GM23338 (cell line): Measurements from ENCODE around the gene LCN10. TPM values are rescaled to one million over a fixed set of nuclear protein-coding genes. Genes with fewer than 3 reads are reported as not detected.
A peak's percentile ranks its signal among the peaks of the same experiment; 100 is the strongest.

Experiments used
- ATAC-seq: fragments of 200-7000 bp; cut with Tn5 transposase; 3 replicates; pipeline ENCODE4 v1.9.1; 2020
- DNase-seq: peaks from one replicate; pipeline ENCODE4 v3.0.0-alpha.2; 2015; ENCODE audit warnings: low spot score
- H2AFZ ChIP-seq: fragments of 200-600 bp; sonication (generic); 2 replicates; pipeline ENCODE4 v1.8.0; 2016; ENCODE audit warnings: antibody characterized with exemption, mild to moderate bottlenecking, moderate library complexity
- H3F3A ChIP-seq: fragments of 200-600 bp; sonication (generic); replicated peaks from 2 replicates; pipeline ENCODE4 v1.8.0; 2017; ENCODE audit warnings: antibody characterized with exemption, mixed run types, low read depth
- H3K27ac ChIP-seq: fragments of 200-600 bp; sonication (generic); 2 replicates; pipeline ENCODE4 v1.6.1; 2016; ENCODE audit warnings: low read depth
- H3K27me3 ChIP-seq: fragments of 200-600 bp; sonication (generic); 2 replicates; pipeline ENCODE4 v1.8.0; 2016; ENCODE audit warnings: mild to moderate bottlenecking, mixed run types, moderate library complexity; ENCODE audit not compliant: insufficient read depth
- H3K36me3 ChIP-seq: fragments of 200-600 bp; sonication (generic); 2 replicates; pipeline ENCODE4 v1.8.0; 2016; ENCODE audit warnings: mild to moderate bottlenecking; ENCODE audit not compliant: insufficient read depth
- H3K4me1 ChIP-seq: fragments of 200-600 bp; sonication (generic); 2 replicates; pipeline ENCODE4 v1.8.0; 2016; ENCODE audit warnings: mild to moderate bottlenecking, moderate library complexity; ENCODE audit not compliant: insufficient read depth
- H3K4me2 ChIP-seq: fragments of 200-600 bp; sonication (generic); 2 replicates; pipeline ENCODE4 v1.7.1; 2017; ENCODE audit warnings: mixed run types
- H3K4me3 ChIP-seq: fragments of 200-600 bp; sonication (generic); 2 replicates; pipeline ENCODE4 v1.6.1; 2016; ENCODE audit warnings: mixed run types
- H3K79me2 ChIP-seq: fragments of 200-600 bp; sonication (generic); replicated peaks from 2 replicates; pipeline ENCODE4 v1.8.0; 2017; ENCODE audit warnings: mild to moderate bottlenecking; ENCODE audit not compliant: insufficient read depth
- H3K9me2 ChIP-seq: fragments of 200-600 bp; sonication (generic); 2 replicates; pipeline ENCODE4 v1.8.0; 2017; ENCODE audit not compliant: insufficient read depth
- H4K20me1 ChIP-seq: fragments of 200-600 bp; sonication (generic); replicated peaks from 2 replicates; pipeline ENCODE4 v1.8.0; 2017; ENCODE audit warnings: mild to moderate bottlenecking; ENCODE audit not compliant: insufficient read depth
- H3K27ac Mint-ChIP-seq: 2 replicates; pipeline ENCODE4 v1.8.0; 2020; ENCODE audit warnings: inconsistent platforms, mild to moderate bottlenecking, moderate library complexity, mixed read lengths
- H3K27me3 Mint-ChIP-seq: 3 replicates; pipeline ENCODE4 v1.8.0; 2022; ENCODE audit warnings: low read depth, mild to moderate bottlenecking, moderate library complexity, mixed read lengths, inconsistent platforms; ENCODE audit not compliant: insufficient read depth, poor library complexity
- H3K36me3 Mint-ChIP-seq: 3 replicates; pipeline ENCODE4 v1.8.0; 2021; ENCODE audit warnings: low read depth, mild to moderate bottlenecking, inconsistent platforms, moderate library complexity, mixed read lengths
- H3K4me1 Mint-ChIP-seq: 3 replicates; pipeline ENCODE4 v1.8.0; 2020; ENCODE audit warnings: mild to moderate bottlenecking, inconsistent platforms, mixed read lengths
- H3K4me3 Mint-ChIP-seq: 3 replicates; pipeline ENCODE4 v1.8.0; 2021; ENCODE audit warnings: moderate library complexity, mild to moderate bottlenecking, inconsistent platforms, mixed read lengths
- H3K9me3 Mint-ChIP-seq: 3 replicates; pipeline ENCODE4 v1.8.0; 2020; ENCODE audit warnings: moderate library complexity, mild to moderate bottlenecking, inconsistent platforms, mixed read lengths
- CTCF ChIP-seq, 2 experiments: fragments of 200-600 bp in 1 of 2; sonication (generic) in 1 of 2; conservative IDR thresholded peaks; 2 replicates each; pipeline versions ENCODE4 v1.5.1 to v1.6.1; 2016 to 2017; ENCODE audit warnings: antibody characterized with exemption in 2 of 2, low read depth in 2 of 2, mild to moderate bottlenecking in 2 of 2, moderate library complexity in 1 of 2
- EZH2 ChIP-seq: fragments of 200-600 bp; sonication (generic); IDR thresholded peaks from one replicate; pipeline ENCODE4 v1.8.0; 2017; ENCODE audit warnings: antibody characterized with exemption, mild to moderate bottlenecking, low read depth; ENCODE audit not compliant: unreplicated experiment
- JUNB ChIP-seq: IDR thresholded peaks from one replicate; pipeline ENCODE4 v1.6.1; 2016; ENCODE audit warnings: antibody characterized with exemption; ENCODE audit not compliant: unreplicated experiment
- ZNF114 ChIP-seq: fragments of 250-450 bp; sonication (Bioruptor Pico); IDR thresholded peaks from 2 replicates; pipeline ENCODE4 v1.5.0; 2020; ENCODE audit warnings: mild to moderate bottlenecking, moderate library complexity
- ZNF331 ChIP-seq: fragments of 250-450 bp; sonication (Bioruptor Pico); IDR thresholded peaks from 2 replicates; pipeline ENCODE4 v1.5.0; 2020; ENCODE audit warnings: low read depth, mild to moderate bottlenecking, moderate library complexity
- ZNF462 ChIP-seq: fragments of 250-450 bp; sonication (Bioruptor Pico); IDR thresholded peaks from 2 replicates; pipeline ENCODE4 v1.5.0; 2020; ENCODE audit warnings: mild to moderate bottlenecking, moderate library complexity
- polyA plus RNA-seq: library from polyadenylated mRNA; unstranded; fragments of >200 nt; fragmentation: Nextera tagmentation; extraction: Ambion mirVana; gene quantifications from 2 replicates; pipeline ENCODE4 v1.2.1, GENCODE V29; 2016
- total RNA-seq: library from RNA; depleted of rRNA; stranded (reverse); fragments of >200 nt; shearing (Covaris generic); gene quantifications from 2 replicates; pipeline ENCODE4 v1.2.3, GENCODE V29; 2014
- TF ChIP-seq, protein P1 (sequence below): IDR thresholded peaks from 2 replicates; pipeline ENCODE4 v1.6.1; 2016; ENCODE audit warnings: antibody characterized with exemption
- TF ChIP-seq, protein P2 (sequence below): IDR thresholded peaks from one replicate; pipeline ENCODE4 v1.6.1; 2018; ENCODE audit warnings: antibody characterized with exemption; ENCODE audit not compliant: unreplicated experiment

Gene LCN10
- total and polyA plus RNA-seq, 2 experiments from 2014 or later = 0.45 to 0.74 TPM

GRCh38 chr9:136765041-136765440, 22.3 kb upstream of the LCN10 start (continued):
- TF ChIP-seq, protein P1, sequence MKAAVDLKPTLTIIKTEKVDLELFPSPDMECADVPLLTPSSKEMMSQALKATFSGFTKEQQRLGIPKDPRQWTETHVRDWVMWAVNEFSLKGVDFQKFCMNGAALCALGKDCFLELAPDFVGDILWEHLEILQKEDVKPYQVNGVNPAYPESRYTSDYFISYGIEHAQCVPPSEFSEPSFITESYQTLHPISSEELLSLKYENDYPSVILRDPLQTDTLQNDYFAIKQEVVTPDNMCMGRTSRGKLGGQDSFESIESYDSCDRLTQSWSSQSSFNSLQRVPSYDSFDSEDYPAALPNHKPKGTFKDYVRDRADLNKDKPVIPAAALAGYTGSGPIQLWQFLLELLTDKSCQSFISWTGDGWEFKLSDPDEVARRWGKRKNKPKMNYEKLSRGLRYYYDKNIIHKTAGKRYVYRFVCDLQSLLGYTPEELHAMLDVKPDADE = no peak
- no peak for TF ChIP-seq ZNF462 (CRISPR knock-in tag)

GRCh38 chr9:136764301-136764891, 21.7 kb upstream of the LCN10 start, which contains the start of gene LCN15:
LCN15 (minus strand) TSS chr9:136764518; CDS start chr9:136764488, 30 bp downstream.
- peak within 1 kb of the TSS; percentile 80; the same call in 1 of the 2 replicates for H2AFZ ChIP-seq
- H3K27me3 Mint-ChIP-seq = peaks cover 8% of the 10 kb centered on the region
- peak within 1 kb of the TSS; percentile 57; the same call in 2 of the 3 replicates for H3K4me3 Mint-ChIP-seq
- DNase-seq (no peak), ATAC-seq (no peak)
- peaks cover 3% of the 10 kb centered on the region; the same call in 2 of the 3 replicates for H3K36me3 Mint-ChIP-seq
- peak within 1 kb of the TSS; percentile 51 for H3K4me3 ChIP-seq
- H3K27ac ChIP-seq = no peak within 1 kb of the TSS
- H3F3A ChIP-seq = 0 out of 2 replicates have a peak, but pooled peaks cover 5% of the 10 kb centered on the region
- no peaks in the 10 kb centered on the region for H3K4me1 ChIP-seq
- no peaks in the 10 kb centered on the region for H3K9me2 ChIP-seq
- H3K79me2 ChIP-seq = no peaks in the 10 kb centered on the region
- H4K20me1 ChIP-seq = no peaks in the 10 kb centered on the region
- H3K27ac Mint-ChIP-seq = no peak within 1 kb of the TSS
- TF ChIP-seq, protein P1 = no peak
- TF ChIP-seq EZH2 = no peak
- no peak for TF ChIP-seq CTCF (conservative IDR thresholded peaks at IDR 0.05; ENCODE audit: low read depth in 2 of 2)
- no peak for TF ChIP-seq JUNB
- TF ChIP-seq ZNF331 (CRISPR knock-in tag) = no peak
- TF ChIP-seq ZNF114 (CRISPR knock-in tag) = no peak
- TF ChIP-seq, protein P2, sequence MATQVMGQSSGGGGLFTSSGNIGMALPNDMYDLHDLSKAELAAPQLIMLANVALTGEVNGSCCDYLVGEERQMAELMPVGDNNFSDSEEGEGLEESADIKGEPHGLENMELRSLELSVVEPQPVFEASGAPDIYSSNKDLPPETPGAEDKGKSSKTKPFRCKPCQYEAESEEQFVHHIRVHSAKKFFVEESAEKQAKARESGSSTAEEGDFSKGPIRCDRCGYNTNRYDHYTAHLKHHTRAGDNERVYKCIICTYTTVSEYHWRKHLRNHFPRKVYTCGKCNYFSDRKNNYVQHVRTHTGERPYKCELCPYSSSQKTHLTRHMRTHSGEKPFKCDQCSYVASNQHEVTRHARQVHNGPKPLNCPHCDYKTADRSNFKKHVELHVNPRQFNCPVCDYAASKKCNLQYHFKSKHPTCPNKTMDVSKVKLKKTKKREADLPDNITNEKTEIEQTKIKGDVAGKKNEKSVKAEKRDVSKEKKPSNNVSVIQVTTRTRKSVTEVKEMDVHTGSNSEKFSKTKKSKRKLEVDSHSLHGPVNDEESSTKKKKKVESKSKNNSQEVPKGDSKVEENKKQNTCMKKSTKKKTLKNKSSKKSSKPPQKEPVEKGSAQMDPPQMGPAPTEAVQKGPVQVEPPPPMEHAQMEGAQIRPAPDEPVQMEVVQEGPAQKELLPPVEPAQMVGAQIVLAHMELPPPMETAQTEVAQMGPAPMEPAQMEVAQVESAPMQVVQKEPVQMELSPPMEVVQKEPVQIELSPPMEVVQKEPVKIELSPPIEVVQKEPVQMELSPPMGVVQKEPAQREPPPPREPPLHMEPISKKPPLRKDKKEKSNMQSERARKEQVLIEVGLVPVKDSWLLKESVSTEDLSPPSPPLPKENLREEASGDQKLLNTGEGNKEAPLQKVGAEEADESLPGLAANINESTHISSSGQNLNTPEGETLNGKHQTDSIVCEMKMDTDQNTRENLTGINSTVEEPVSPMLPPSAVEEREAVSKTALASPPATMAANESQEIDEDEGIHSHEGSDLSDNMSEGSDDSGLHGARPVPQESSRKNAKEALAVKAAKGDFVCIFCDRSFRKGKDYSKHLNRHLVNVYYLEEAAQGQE = no peak
- no peaks in the 10 kb centered on the region for H3K27me3 ChIP-seq
- H3K36me3 ChIP-seq = no peaks in the 10 kb centered on the region
- peak within 1 kb of the TSS; percentile 76; the same call in 1 of the 2 replicates for H3K4me2 ChIP-seq
- peaks cover 13% of the 10 kb centered on the region for H3K9me3 Mint-ChIP-seq
- H3K4me1 Mint-ChIP-seq = peaks cover 13% of the 10 kb centered on the region
